GM13977 (cell line): ENCODE measurements around the gene GSG1L.

Source experiments
- DNase-seq: peaks from one replicate; pipeline ENCODE4 v3.0.0; 2012; ENCODE audit warnings: low spot score
- in situ Hi-C: fragments of 300-500 bp; cut with MboI; formaldehyde crosslinking; loops from one replicate; pipeline ENCODE4 v1.12.0; 2022; ENCODE audit warnings: low sequenced_read_pairs, low pct_unique_long_range_greater_than_20kb, mixed read lengths, inconsistent platforms; ENCODE audit not compliant: unreplicated experiment
- TF ChIP-seq, protein P1 (sequence below): IDR thresholded peaks from 2 replicates; pipeline ENCODE4 v1.5.1; 2012; ENCODE audit warnings: mild to moderate bottlenecking, control low read depth; ENCODE audit not compliant: insufficient read depth; ENCODE audit errors: extremely low read depth, missing control alignments

The GSG1L gene

DNA sequence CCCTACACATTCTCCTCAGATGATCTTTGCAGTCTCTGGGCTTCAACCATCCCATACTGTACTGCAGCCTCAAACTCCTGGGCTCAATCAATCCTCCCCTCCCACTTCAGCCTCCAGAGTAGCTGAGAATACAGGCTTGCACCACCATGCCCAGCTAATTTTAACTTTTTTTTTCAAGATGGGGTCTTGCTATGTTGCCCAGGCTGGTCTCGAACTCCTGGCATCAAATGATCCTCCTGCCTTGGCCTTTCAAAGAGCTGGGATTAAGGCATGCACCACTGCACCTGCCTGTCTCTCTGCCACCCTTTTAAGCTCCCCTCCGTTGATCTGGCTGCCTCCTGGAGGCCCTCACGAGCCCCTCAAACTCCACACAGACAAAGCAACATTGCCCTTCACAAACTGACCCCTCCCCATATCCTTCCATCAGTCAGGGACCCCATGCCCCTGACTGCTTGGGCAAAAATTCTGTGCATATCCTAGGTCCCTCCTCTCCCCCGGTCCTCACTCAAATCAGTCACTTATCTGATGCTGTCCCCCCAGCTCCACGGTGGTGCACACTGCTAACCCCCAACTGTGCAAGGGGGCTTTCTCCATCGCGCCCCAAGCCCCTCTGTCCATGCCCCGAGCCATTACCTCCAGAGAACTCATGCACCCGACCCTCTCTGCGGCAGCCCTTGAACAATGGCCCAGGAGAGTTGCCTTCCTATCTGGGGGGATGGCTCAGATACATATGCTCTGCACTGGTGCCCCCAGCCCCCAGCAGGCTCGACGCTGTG, 260.7 kb downstream of the GSG1L start:
- DNase-seq = no peak
- TF ChIP-seq, protein P1, sequence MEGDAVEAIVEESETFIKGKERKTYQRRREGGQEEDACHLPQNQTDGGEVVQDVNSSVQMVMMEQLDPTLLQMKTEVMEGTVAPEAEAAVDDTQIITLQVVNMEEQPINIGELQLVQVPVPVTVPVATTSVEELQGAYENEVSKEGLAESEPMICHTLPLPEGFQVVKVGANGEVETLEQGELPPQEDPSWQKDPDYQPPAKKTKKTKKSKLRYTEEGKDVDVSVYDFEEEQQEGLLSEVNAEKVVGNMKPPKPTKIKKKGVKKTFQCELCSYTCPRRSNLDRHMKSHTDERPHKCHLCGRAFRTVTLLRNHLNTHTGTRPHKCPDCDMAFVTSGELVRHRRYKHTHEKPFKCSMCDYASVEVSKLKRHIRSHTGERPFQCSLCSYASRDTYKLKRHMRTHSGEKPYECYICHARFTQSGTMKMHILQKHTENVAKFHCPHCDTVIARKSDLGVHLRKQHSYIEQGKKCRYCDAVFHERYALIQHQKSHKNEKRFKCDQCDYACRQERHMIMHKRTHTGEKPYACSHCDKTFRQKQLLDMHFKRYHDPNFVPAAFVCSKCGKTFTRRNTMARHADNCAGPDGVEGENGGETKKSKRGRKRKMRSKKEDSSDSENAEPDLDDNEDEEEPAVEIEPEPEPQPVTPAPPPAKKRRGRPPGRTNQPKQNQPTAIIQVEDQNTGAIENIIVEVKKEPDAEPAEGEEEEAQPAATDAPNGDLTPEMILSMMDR = no peak
- in situ Hi-C loops = no loop called here

DNA sequence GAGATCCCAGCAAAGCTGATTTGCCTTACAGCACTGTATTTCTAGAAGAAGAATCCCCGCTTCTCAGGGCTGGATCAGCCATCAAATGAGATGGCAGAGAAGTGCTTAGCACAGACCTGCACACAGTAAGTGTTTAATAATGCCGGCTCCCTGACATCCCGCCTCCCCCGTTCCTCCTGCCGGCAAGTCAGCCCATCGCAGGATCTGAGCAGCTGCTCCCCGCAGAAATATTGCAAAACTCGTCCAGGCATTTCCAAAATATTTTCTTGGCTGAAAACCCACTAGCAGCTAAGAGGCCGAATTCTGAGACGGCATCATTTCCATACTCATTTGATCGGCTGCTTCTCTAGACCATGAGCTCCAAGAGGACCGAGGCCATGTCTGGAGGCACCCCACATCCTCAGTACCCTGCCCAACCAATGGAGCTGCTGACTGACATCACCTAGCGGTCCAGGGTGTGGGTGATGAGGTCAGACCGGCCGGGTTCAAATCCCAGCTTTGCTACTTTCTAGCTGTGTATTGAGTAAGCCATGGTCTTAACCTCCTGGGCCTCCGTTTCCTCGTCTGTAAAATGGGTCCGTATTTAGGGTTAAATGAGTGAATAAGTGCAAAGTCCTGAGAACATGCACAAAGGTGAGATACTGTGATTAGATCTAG, 262.1 kb downstream of the GSG1L start:
- DNase-seq = no peak
- TF ChIP-seq, protein P1 = no peak
- in situ Hi-C loops = no loop called here

DNA sequence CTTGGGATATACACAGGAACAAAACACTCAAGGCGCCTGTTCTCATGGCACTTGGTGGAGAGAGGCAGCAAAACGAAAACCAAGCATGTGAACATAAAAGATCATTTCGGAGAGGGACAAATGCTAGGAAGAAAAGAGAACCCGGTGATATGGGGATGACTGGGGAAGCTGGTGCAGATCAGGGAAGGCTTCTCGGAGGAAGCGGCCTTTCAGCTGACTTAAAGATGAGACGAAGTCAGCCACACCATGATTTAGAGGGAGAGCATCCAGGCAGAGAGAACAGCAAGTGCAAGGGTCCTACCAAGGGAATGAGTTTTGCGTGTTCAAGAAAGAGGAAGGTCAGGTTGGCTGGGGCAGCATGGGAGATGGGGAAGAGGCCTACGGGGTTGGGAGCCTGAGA, 262.7 kb downstream of the GSG1L start:
- DNase-seq = no peak
- TF ChIP-seq, protein P1 = no peak
- in situ Hi-C loops = no loop called here

DNA sequence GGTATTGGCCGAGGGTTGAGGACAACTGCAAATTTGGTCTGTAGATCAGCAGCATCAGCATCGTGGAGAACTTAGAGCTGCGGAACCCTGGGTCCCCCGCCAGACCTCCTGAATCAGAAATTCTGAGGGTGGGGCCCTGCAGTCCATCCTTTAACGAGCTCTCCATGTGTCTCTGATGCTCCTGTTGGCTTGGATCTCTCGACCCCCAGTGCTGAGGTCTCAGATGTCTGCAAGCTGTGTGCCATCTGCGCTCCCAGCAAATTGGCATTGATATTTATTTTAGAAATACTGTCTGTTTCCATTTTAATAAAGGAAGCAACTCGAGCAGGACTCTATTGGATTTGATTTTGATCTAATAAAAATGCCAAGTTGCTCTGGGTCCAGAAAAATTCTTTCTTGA, 263.6 kb downstream of the GSG1L start:
- in situ Hi-C loops = no loop called here
- no peak for DNase-seq
- TF ChIP-seq, protein P1 = no peak

DNA sequence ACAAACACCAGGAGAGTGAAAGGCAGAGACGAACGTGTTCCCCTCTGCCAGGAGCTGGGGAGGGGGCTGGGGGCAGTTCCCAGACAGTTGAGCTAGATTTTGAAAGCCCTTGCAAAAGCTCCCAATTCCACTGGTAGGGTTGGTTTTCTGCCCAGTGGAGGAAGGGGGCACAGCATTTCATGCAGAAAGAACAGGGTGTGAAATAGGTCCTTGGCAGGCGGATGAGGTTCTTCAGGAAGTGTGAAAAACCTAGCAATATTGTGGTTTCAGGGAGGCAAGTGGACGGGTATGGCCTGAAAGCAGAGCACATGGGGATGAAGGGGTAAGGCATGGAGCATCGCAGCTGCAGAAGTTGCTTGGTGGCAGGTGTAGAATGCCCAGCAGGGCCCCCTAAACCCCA, 265.3 kb downstream of the GSG1L start:
- TF ChIP-seq, protein P1 = no peak
- in situ Hi-C loops = no loop called here
- DNase-seq = no peak

DNA sequence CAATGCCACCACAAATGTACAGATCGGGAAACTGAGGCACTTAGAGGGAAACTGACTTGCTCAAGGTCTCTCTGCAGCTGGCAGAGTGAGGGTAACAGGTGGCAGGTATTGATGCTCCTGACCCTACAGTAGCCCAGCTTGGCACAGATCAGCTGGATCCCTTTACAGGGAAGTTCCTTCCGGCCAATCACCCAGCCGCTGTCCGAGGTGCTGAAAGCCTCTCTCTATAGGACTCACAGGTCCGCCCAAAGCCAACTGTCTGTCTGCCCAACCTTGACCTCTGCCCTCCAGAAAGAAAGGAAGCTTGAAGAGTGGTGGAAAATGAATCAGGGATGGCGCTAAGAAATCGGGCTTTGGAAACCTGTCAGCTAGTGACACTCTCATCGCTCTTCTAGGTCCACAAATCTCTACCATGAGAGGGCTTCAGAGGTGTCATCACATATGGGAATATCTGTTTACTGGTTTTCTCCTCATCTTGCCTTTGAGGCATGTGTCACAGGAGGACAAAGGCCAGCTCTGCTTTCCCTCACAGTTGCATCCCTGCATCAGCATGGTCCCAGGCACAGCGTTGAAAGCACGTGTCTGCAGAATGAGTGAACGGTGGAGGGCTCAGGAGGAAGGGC, 267.4 kb downstream of the GSG1L start:
- TF ChIP-seq, protein P1 = no peak
- in situ Hi-C loops = no loop called here
- DNase-seq = no peak
